NCI-H226 (cell line): ENCODE measurements around the gene PRKAR1B.
"Not testable (repeated sequence)": the region's sequence is repeated elsewhere in the genome, so short reads cannot be mapped to it uniquely, and the experiment has no call there.

ENCODE experiments used
- DNase-seq: peaks from one replicate; pipeline ENCODE4 v3.0.0-alpha.2; 2015

The PRKAR1B gene

DNA sequence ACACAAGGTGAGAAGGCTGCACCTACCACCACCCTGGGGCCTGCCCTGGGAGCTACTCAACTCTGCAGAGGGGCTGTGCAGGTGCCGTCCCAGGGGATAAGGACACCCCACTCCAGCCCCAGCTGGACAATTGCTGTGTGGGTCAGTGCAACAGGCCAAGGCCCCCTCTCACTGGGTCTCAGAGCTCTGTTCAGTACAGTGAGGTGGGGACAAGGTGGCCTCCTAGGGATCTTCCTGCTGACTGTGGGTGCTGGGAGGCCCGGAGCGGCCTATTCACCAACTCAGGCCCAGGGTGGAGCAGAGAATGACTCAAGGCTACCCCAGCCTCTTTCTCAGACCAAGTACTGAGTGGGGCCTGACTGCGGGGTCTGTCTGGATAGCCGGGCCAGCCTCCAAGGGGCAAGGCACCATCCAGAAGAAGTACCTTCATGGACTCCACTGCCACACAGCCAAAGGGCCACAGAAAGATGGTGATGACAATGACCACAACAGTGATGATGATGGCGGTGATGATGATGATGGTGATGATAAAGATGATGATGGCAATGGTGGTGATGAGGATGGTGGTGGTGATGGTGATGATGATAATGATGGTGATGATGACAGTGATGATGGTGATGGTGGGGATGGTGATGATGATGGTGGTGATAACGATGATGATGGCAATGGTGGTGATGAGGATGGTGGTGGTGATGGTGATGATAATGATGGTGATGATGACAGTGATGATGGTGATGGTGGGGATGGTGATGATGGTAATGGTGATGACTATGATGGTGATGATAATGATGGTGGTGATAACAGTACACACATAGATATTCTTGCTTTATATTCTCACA lies 60.4 kb downstream of the PRKAR1B start:
- DNase-seq, result no peak

DNA sequence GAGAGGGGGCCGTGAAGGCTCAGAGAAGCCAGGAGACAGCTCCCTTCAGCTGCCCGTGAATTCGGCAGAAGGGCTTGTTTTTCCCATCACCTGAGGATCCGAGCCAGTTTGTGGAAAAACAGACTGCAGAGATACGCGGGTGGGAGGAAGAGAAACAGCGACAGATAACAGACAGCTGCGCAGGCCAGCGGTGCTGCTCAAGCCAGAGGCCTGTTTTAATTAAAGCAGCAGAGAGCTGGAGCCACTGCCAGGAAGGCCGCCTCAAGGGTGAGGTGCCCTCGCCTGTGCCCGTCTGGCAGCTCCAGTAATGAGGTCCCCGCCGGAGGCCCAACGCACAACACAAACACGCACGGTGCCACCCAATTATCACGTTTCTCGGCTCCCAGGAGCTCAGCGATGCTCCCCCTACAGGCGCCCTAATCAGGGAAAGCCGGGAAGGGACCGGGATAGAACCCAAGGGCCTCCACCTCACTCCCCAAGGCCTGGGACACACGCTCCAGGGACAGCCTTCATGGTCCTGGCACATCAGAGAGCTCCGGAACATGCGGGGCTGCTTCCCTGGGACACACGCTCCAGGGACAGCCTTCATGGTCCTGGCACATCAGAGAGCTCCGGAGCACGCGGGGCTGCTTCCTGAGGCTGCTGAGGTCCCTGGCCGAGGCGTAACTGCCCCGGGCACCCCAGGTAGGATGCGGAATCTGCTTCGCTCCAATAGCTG lies 61.2 kb downstream of the PRKAR1B start:
- DNase-seq, result no peak

- DNase-seq, result no peak
Observed at GRCh38 chr7:664997-665735, 61.9 kb downstream of the PRKAR1B start.

DNA sequence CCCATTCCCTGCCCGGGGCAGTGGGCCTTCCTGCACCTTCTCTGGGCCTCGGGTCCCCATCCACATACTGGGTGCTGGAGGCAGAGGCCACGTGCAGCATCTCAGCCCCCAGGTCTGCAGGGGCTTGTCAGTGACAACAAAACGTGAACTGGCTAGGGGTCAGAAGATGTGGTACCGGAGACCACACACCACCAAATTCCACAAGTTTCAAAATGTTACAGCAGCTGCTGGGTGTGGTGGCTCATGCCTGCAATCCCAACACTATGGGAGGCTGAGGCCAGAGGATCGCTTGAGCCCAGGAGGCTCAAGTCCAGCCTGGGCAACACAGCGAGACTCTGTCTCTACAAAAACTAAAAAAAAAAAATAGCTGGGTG lies 62.7 kb downstream of the PRKAR1B start:
- no peak for DNase-seq

- no peak for DNase-seq
Observed at GRCh38 chr7:662576-662975, 64.5 kb downstream of the PRKAR1B start.

- DNase-seq, result no peak
Observed at GRCh38 chr7:659996-660395, 67.1 kb downstream of the PRKAR1B start.

DNA sequence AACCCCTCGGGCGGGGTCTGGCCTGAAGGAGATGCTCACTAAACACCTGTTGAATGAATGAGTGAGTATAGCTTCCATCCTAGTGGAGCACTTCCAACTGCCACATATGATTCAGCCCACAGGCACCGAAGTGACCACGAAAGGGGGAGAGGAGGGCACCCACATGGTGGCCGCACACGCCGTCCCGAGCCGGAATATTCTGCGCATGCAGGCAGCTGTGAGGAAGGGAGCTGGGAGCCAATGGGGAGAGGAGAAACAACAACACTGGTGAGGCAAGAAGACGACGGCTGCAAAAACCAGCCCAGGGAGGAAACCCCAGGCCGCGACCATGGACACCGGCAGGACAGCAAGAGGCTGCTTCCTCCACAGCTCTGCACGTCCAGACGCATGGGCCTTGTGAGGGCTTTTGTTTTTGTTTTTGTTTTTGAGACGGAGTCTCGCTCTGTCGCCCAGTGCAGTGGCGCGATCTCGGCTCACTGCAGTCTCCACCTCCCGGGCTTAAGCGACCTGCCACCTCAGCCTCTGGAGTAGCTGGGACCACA lies 67.7 kb downstream of the PRKAR1B start:
- no peak for DNase-seq

DNA sequence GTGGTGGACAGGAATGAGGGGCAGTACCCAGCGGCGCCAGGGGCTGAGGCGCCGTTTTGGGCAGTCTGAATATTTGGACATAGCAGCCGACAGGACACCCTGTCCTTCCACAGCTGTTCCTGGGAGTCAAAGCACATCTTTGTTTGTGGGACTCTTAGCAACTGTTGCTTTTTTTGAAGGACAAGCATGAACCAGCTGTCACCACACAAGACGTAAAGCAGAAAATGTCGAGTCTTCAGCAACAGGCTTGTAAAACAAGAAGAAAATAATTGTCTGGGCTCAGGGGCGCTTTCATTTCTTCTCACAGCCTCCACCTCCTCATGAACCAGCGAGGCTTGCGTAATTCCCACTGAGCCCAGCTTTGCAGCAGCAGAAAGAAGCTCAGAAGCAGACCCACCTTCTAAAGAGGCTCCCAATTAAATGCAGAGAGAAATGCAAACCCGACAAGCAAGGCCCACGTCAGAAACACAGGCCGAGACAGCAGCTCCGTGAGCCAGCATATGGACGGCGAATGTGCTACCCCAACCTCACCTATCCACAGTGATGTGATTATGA lies 69.4 kb downstream of the PRKAR1B start:
- no peak for DNase-seq

GRCh38 chr7:657010-657409 lies 70.1 kb downstream of the PRKAR1B start:
- DNase-seq, result not testable (repeated sequence)

DNA sequence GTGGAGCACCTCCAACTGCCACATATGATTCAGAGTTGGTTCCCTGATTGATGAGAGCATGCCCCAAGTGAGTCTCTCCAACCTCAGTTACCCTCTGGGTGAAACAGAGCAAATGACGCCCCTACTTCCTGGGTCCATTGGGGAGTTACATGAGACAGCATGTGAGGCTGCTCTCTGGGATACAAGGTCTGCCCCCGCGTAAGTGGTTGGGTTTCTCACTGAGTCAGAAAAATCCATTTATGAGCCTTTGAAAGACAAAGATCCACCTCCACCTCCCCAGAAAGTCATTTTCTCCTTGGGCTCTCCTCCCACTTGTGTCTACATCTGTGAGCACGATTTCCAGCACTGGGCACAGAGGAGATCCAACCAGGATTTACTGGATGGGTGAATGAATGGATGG lies 71.3 kb downstream of the PRKAR1B start:
- no peak for DNase-seq

DNA sequence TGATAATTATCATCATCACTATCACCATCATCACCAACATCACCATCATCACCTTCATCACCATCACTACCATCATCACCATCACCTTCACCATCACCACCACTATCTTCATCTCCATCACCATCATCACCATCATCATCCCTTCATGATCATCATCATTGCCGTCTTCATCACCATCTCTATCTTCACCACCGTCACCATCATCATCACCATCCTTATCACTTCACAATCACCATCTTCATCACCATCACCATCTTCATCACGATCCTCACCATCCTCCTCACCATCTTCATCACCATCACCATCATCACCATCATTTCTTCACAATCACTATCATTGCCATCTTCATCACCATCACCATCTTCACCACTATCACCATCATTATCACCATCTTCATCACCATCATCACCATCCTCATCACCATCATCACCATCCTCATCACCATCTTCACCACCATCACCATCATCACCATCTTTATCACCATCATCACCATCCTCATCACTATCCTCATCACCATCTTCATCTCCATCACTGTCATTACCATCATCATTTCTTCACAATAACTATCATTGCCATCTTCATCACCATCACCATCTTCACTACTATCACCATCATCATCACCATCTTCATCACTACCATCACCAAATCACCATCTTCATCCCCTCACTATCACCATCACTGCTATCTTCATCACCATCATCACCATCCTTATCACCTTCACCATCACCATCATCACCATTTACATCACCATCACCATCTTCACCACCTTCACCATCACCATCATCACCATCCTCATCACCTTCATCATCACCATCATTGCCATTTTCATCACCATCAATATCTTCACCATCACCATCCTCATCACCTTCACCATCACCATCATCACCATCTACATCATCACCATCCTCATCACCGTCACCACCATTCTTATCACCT lies 73.0 kb downstream of the PRKAR1B start:
- DNase-seq, result no peak

DNA sequence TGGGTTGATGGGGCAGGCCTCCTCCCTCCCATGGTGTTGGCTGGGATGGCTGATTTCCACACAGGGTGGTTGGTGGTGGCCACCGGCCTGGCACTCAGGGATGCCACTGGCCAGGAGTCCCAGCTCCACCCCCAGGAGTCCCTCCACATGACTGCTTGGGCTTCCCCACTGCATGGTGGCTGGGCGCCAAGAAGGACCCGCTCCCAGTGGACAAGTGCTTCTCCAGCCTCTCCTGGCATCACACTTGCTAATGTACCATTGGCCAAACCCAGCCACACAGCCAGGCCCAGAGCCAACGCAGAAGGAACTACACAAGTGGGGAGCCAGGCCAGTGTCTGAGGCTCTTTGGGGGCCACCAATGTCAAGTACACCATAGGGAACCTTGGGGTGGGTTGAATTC lies 74.2 kb downstream of the PRKAR1B start:
- no peak for DNase-seq

DNA sequence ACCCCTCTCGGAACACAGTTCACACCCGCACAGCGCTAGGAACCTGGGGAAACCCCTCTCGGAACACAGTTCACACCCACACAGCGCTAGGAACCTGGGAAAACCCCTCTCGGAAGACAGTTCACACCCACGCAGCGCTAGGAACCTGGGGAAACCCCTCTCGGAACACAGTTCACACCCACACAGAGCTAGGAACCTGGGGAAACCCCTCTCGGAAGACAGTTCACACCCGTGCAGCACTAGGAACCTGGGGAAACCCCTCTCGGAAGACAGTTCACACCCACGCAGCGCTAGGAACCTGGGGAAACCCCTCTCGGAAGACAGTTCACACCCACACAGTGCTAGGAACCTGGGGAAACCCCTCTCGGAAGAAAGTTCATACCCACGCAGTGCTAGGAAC lies 74.9 kb downstream of the PRKAR1B start:
- DNase-seq, result not testable (repeated sequence)

DNA sequence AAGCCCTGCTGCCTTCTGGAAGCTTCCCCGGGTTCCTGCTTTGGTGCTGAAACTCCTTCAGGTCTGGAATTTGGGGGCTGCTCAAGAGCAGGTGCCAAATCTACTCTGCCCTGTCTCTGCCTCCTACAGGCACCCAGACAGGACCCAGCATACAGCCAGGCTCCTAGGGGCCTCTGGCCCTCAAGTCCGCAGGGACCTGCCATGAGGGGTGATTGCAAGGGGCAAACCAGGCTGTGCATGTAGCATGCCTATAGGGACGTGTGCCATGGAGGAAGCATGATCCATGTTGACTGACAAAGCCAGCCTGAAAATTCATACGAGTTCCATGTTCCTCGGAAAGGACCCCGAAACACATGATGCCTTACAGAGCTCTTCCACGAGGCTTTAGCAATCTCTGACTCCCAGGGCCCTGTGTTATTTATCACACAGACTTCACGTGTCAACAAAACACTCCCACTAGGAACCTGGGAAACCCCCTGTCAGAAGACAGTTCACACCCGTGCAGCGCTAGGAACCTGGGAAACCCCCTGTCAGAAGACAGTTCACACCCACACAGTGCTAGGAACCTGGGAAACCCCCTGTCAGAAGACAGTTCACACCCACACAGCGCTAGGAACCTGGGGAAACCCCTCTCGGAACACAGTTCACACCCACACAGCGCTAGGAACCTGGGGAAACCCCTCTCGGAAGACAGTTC lies 75.9 kb downstream of the PRKAR1B start:
- DNase-seq, result no peak

- DNase-seq, result no peak
Observed at GRCh38 chr7:650339-651031, 76.6 kb downstream of the PRKAR1B start.

DNA sequence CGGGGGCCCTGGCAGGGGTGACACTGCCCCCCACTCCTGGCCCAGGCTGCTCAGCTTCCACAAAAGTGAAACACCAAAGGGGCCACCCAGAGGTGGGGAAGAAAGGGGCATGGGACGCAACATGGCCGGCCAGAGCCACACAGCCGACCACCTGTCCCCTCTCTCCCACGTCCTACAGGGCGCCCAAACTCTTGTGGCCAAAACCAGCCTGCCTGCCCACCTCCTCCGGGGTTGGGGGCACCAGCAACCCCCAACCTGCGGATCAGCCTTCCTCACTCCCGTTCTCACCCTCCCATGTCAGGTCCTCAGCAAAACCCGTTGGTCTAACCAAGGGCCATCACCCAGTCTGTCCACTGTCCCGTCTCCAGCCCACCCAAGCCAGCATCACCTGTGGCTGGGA lies 80.1 kb downstream of the PRKAR1B start:
- no peak for DNase-seq

DNA sequence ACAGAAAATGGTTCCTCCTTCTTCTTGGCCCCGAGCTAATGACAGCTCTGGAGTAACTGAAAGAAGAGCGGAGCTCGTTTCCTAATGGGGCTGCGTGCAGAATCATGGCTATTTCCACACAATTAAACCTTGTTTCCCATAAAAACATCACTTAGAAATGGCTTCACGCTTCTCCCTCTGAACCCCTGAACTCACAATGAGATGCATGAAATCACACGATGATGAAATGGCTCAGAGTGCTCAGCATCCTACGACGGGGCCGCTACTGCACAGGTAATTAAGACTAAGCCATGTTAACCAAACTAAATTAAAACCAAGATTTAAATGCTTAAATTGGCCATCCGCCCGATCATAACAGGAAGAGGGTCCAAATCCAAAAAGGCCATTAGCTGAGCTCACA lies 80.6 kb downstream of the PRKAR1B start:
- DNase-seq, result no peak

GRCh38 chr7:645606-646005 lies 81.5 kb downstream of the PRKAR1B start:
- DNase-seq, result no peak

DNA sequence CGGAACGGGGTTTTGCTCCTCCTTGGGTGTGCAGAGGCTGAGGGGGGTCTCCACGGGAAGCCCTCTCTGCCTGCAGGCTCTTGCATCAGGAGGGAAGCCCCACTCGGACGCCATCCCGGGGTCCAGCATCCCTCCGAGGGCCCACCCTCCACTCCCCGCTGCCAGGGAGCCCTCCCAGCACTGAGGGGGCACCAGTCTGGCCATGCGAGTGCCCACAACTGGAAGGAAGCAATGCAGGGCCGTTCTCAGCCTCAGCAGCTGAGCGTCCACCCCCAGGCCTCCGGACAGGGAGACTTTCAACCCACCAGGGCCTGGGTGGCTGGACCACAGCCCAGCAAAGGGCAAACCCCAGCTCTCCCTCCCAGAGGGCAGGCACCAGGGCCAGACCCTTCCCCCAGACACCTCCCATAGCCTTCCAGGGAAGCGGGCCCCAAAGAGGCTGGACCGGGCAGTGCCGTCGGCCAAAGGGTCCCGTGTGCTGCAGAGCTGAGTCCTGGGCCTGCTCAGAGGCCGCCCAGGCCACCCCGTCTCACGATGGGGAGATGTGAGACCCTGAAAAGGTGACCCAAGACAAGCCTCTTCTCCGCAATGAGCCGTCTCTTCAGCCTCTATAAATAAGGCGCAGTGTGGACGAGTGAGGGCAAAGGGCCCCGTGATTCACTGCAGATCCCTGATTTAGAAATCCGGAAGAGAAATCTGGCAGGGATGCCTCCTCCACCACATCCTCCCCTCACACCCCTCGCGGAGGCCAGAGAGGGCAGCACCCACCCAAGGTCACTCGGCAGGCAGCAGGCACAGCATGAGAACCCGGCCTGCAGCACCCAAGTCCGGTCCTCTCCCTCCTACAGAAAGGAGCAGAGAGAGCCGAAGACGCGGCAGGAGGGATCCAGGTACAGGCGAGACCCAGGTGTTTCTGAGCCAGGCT lies 82.4 kb downstream of the PRKAR1B start:
- DNase-seq, result no peak

- DNase-seq, result no peak
Observed at GRCh38 chr7:641966-642365, 85.1 kb downstream of the PRKAR1B start.
